ENCODE results near the gene KCND2.

- TF ChIP-seq POLR2A (IDR thresholded peaks at IDR 0.05) (no peak), CTCF (IDR thresholded peaks at IDR 0.05) (no peak)
Observed at GRCh38 chr7:120677535-120677934, 404.6 kb downstream of the KCND2 start.

Data from tibial nerve (tissue), 3 donors.